Endothelial cell of umbilical vein (primary cell): ENCODE results near the gene HRK.

Experiments used
- POLR2A ChIP-seq: IDR thresholded peaks from 2 replicates; pipeline ENCODE4 v1.6.1; 2012; ENCODE audit warnings: low read depth, mild to moderate bottlenecking, control low read depth, low read length
- POLR2AphosphoS5 ChIP-seq: IDR thresholded peaks from 2 replicates; pipeline ENCODE4 v1.6.1; 2012; ENCODE audit warnings: low read depth, mild to moderate bottlenecking, control low read depth, low read length, moderate library complexity; ENCODE audit not compliant: insufficient read depth

- no peak for TF ChIP-seq POLR2A
- no peak for TF ChIP-seq POLR2AphosphoS5
Observed at GRCh38 chr12:116870306-116870705, 10.9 kb downstream of the HRK start.
